H1 (cell line): ENCODE data around the gene SCUBE2.

ENCODE experiments used
- ATF3 ChIP-seq: IDR thresholded peaks from 2 replicates; pipeline ENCODE4 v1.6.1; 2011; ENCODE audit warnings: low read depth, mild to moderate bottlenecking, low read length; ENCODE audit not compliant: insufficient read depth
- CTCF ChIP-seq, 3 experiments: IDR thresholded peaks; 1 replicate in 2 of 3; 2 replicates in 1 of 3; pipeline versions ENCODE4 v1.5.1 to v1.6.1; 2011; ENCODE audit warnings: low read length in 3 of 3, mild to moderate bottlenecking in 3 of 3, inconsistent platforms in 2 of 3, low read depth in 1 of 3, moderate library complexity in 1 of 3; ENCODE audit not compliant: insufficient read depth in 1 of 3; ENCODE audit errors: control extremely low read depth in 1 of 3
- EP300 ChIP-seq, 2 experiments: IDR thresholded peaks; 1 replicate in 1 of 2; 2 replicates in 1 of 2; pipeline ENCODE4 v1.6.1; 2011 to 2012; ENCODE audit warnings: low read depth in 2 of 2, low read length in 2 of 2, mild to moderate bottlenecking in 2 of 2, borderline replicate concordance in 1 of 2, inconsistent platforms in 1 of 2, moderate library complexity in 1 of 2
- GABPA ChIP-seq: IDR thresholded peaks from 2 replicates; pipeline ENCODE4 v1.6.1; 2011; ENCODE audit warnings: mild to moderate bottlenecking, low read length, moderate library complexity, borderline replicate concordance; ENCODE audit not compliant: insufficient read depth
- HDAC2 ChIP-seq, 2 experiments: fragments of 300-600 bp in 1 of 2; sonication (generic) in 1 of 2; IDR thresholded peaks; 2 replicates each; pipeline ENCODE4 v1.6.1; 2011 to 2012; ENCODE audit warnings: low read depth in 2 of 2, low read length in 2 of 2, mild to moderate bottlenecking in 2 of 2, moderate library complexity in 2 of 2, borderline replicate concordance in 1 of 2, inconsistent platforms in 1 of 2
- HDAC6 ChIP-seq: IDR thresholded peaks from one replicate; pipeline ENCODE4 v1.7.1; 2012; ENCODE audit warnings: low read depth, mild to moderate bottlenecking, inconsistent platforms, low read length, moderate library complexity
- RBBP5 ChIP-seq: IDR thresholded peaks from 2 replicates; pipeline ENCODE4 v1.7.1; 2012; ENCODE audit warnings: low read depth, mild to moderate bottlenecking, inconsistent platforms, low read length, moderate library complexity, borderline replicate concordance
- SIRT6 ChIP-seq: IDR thresholded peaks from one replicate; pipeline ENCODE4 v1.7.1; 2012; ENCODE audit warnings: low read length, inconsistent platforms
- SP2 ChIP-seq: IDR thresholded peaks from 2 replicates; pipeline ENCODE4 v1.6.1; 2012; ENCODE audit warnings: mild to moderate bottlenecking, low read length, inconsistent platforms
- USF2 ChIP-seq: IDR thresholded peaks from 2 replicates; pipeline ENCODE4 v1.6.1; 2011; ENCODE audit warnings: low read length, improper control_type of control experiment
- ZNF274 ChIP-seq: IDR thresholded peaks from 2 replicates; pipeline ENCODE4 v1.7.0; 2012; ENCODE audit warnings: low read length, borderline replicate concordance; ENCODE audit errors: extremely low read depth

- no peak for TF ChIP-seq ATF3
- TF ChIP-seq SIRT6: no peak
- TF ChIP-seq HDAC6: no peak
- TF ChIP-seq HDAC2 (IDR thresholded peaks at IDR 0.05; ENCODE audit: borderline replicate concordance in 1 of 2, low read depth in 2 of 2, low read length in 2 of 2): no peak
- TF ChIP-seq SP2: no peak
- no peak for TF ChIP-seq CTCF (IDR thresholded peaks at IDR 0.05; ENCODE audit: control extremely low read depth in 1 of 3, insufficient read depth in 1 of 3, low read depth in 1 of 3, low read length in 3 of 3)
- no peak for TF ChIP-seq USF2
- no peak for TF ChIP-seq EP300 (IDR thresholded peaks at IDR 0.05; ENCODE audit: borderline replicate concordance in 1 of 2, low read depth in 2 of 2, low read length in 2 of 2)
- TF ChIP-seq RBBP5: no peak
- no peak for TF ChIP-seq GABPA
- no peak for TF ChIP-seq ZNF274
These were observed 32.0 kb downstream of the SCUBE2 start for GRCh38 chr11:9059406-9059805.
